ENCODE data around the gene ZHX3. TPM values are rescaled to one million over a fixed set of nuclear protein-coding genes. Genes with fewer than 3 reads are reported as not detected.

The ZHX3 gene
- total RNA-seq, 4 donors from 2014 or later, result 89.3 to 173 (median 156) TPM

DNA sequence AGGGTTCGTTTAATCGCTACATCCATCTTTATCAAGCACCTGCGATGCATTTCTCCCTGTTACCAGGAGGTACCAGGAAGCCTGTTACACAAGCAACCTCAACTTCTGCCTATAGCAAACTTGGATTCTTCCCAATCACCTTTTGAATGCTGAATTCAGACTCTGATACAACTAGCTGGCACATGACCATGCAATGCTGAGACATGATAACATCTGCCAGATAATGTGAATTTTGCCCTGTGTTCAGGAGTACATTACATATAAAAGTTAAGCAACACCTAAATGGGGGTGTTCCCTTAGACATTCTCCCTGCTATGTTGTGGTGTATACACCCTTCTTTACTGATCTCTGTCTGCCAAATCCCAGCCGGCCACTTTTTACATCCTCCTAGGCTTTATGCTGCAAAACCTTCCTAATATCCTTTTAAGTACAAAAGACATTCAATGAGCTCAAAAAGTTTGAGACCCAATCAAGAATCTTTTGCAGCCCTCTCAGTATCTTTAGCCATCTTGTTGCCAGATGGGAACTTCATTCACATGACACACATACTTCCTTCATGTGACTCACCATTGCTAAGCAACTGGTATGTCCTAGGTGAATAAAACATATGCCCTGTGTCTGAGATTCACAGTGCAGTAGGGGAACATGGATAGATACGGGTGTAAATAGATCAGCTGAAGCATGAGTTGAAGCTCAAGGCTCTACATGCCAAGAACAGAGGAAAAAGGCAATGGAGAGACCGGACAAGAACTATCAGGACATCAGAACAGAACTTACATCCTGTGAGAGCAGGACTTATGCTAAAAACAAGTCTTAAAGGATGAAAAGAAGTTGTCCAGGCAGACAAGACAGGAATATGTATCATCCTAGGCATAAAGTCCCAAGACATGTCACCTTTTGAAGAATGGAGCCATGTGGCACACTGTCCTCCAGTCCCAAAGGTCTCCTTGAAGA lies 84.3 kb downstream of the ZHX3 start:
- Histone ChIP-seq H3K36me3 (no peaks in the 10 kb centered on the region), H3K4me1 (peaks cover 52 to 66% (median 53%) of the 10 kb centered on the region in 4 donors), H3K4me3 (no peak overlapping the region), H3K9me3 (no peaks in the 10 kb centered on the region), H3K27me3 (no peaks in the 10 kb centered on the region), H3K27ac (replicated peaks in 1 of 4) (peak overlapping the region; percentile 71 to 77 (median 74))
- no peak for TF ChIP-seq POLR2A (IDR thresholded peaks at IDR 0.05; ENCODE audit: low read depth)
- TF ChIP-seq POLR2AphosphoS5 (IDR thresholded peaks at IDR 0.05), result peak in 1 of 2 donors; percentile 46
- intact Hi-C loops (cut with DNase I), result loop anchor here (2.0 to 5.0 kb wide), 3 partner anchors 56 to 104 kb away; partner anchors contain the start of gene ZHX3
- 83% methylated on average over 6 of the region's 6 CpGs for WGBS
- DNase-seq (ENCODE audit: extremely low spot score), result no peak

DNA sequence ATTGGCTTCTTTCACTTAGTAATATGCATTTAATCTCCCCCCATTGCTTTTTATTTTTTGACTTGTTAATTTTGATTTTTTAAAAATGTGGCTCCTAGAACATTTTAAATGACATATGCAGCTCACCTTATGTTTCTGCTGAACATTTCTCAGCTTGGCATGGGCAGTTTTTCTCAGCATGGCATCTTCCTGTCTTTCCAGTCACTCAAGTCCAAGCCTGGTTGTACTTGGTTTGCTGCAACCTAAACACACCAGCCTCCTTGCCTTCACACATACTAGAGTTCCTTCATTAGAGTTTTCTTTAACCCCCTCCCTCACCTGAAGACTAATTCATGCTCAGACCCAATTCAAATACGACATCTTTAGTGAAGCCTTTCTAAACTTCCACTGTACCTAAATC lies 86.4 kb downstream of the ZHX3 start:
- Histone ChIP-seq H3K27me3 (no peaks in the 10 kb centered on the region), H3K36me3 (no peaks in the 10 kb centered on the region), H3K27ac (replicated peaks in 1 of 4) (peak overlapping the region in 3 of 4 donors; percentile 71 to 75 (median 73)), H3K4me1 (peaks cover 52 to 66% (median 53%) of the 10 kb centered on the region in 4 donors), H3K9me3 (no peaks in the 10 kb centered on the region), H3K4me3 (no peak overlapping the region)
- DNase-seq (ENCODE audit: extremely low spot score), result no peak
- no peak for TF ChIP-seq POLR2AphosphoS5 (IDR thresholded peaks at IDR 0.05)
- TF ChIP-seq, protein P1, sequence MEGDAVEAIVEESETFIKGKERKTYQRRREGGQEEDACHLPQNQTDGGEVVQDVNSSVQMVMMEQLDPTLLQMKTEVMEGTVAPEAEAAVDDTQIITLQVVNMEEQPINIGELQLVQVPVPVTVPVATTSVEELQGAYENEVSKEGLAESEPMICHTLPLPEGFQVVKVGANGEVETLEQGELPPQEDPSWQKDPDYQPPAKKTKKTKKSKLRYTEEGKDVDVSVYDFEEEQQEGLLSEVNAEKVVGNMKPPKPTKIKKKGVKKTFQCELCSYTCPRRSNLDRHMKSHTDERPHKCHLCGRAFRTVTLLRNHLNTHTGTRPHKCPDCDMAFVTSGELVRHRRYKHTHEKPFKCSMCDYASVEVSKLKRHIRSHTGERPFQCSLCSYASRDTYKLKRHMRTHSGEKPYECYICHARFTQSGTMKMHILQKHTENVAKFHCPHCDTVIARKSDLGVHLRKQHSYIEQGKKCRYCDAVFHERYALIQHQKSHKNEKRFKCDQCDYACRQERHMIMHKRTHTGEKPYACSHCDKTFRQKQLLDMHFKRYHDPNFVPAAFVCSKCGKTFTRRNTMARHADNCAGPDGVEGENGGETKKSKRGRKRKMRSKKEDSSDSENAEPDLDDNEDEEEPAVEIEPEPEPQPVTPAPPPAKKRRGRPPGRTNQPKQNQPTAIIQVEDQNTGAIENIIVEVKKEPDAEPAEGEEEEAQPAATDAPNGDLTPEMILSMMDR (IDR thresholded peaks at IDR 0.05), result no peak
- no peak for TF ChIP-seq POLR2A (IDR thresholded peaks at IDR 0.05; ENCODE audit: low read depth)
- no peak for TF ChIP-seq EP300 (IDR thresholded peaks at IDR 0.05)
- WGBS, result 100% methylated on average over 1 of the region's 1 CpG
- intact Hi-C loops (cut with DNase I), result loop anchor here (5.0 kb wide), 2 partner anchors 86 to 106 kb away; partner anchors contain the start of gene ZHX3

DNA sequence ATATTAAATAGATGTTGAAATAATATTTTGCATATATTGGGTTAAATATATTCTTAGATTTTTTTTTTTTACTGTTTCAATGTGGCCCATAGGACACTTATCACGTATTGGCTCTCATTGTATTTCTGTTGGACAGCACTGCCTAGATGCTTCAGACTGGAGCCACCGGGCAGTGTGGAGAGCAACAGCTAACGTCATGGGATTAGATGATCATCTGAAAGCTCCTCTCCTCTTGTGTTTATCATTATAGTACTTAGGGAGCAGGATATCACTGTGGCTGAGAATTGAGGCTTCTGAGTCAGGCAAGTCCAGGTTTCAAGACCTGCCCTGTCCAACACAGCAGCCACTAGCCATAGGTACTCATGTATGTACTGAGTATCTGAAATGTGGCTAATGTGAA lies 87.4 kb downstream of the ZHX3 start:
- TF ChIP-seq POLR2A (IDR thresholded peaks at IDR 0.05; ENCODE audit: low read depth) (no peak), EP300 (IDR thresholded peaks at IDR 0.05) (no peak), POLR2AphosphoS5 (IDR thresholded peaks at IDR 0.05) (no peak)
- TF ChIP-seq, protein P1 (IDR thresholded peaks at IDR 0.05), result no peak
- H3K4me1 ChIP-seq, result peaks cover 51 to 62% (median 53%) of the 10 kb centered on the region in 4 donors
- H3K9me3 ChIP-seq, result no peaks in the 10 kb centered on the region
- H3K27me3 ChIP-seq, result no peaks in the 10 kb centered on the region
- 82% methylated on average over 3 of the region's 3 CpGs for WGBS
- no peaks in the 10 kb centered on the region for H3K36me3 ChIP-seq
- H3K4me3 ChIP-seq, result no peak overlapping the region
- DNase-seq (ENCODE audit: extremely low spot score), result no peak
- H3K27ac ChIP-seq (replicated peaks in 1 of 4), result peak overlapping the region in 1 of 4 donors; percentile 17
- intact Hi-C loops (cut with DNase I), result loop anchor here (5.0 kb wide), 2 partner anchors 87 to 107 kb away; partner anchors contain the start of gene ZHX3

GRCh38 chr20:41229259-41229658 lies 88.3 kb downstream of the ZHX3 start:
- Histone ChIP-seq H3K4me1 (peaks cover 43 to 56% (median 52%) of the 10 kb centered on the region in 4 donors), H3K36me3 (no peaks in the 10 kb centered on the region), H3K27ac (replicated peaks in 1 of 4) (no peak overlapping the region), H3K9me3 (no peaks in the 10 kb centered on the region), H3K27me3 (no peaks in the 10 kb centered on the region), H3K4me3 (no peak overlapping the region)
- TF ChIP-seq POLR2A (IDR thresholded peaks at IDR 0.05; ENCODE audit: low read depth) (no peak), POLR2AphosphoS5 (IDR thresholded peaks at IDR 0.05) (no peak), EP300 (IDR thresholded peaks at IDR 0.05) (no peak)
- TF ChIP-seq, protein P1 (IDR thresholded peaks at IDR 0.05), result no peak
- intact Hi-C loops (cut with DNase I), result no loop called here
- DNase-seq (ENCODE audit: extremely low spot score), result no peak

- TF ChIP-seq POLR2A (IDR thresholded peaks at IDR 0.05; ENCODE audit: low read depth), result no peak
- TF ChIP-seq POLR2AphosphoS5 (IDR thresholded peaks at IDR 0.05), result no peak
- TF ChIP-seq, protein P1 (IDR thresholded peaks at IDR 0.05), result no peak
- TF ChIP-seq EP300 (IDR thresholded peaks at IDR 0.05), result no peak
- H3K4me1 ChIP-seq, result peaks cover 39 to 56% (median 52%) of the 10 kb centered on the region in 4 donors
- intact Hi-C loops (cut with DNase I), result no loop called here
- H3K9me3 ChIP-seq, result no peaks in the 10 kb centered on the region
- no peaks in the 10 kb centered on the region for H3K36me3 ChIP-seq
- no peaks in the 10 kb centered on the region for H3K27me3 ChIP-seq
- H3K4me3 ChIP-seq, result no peak overlapping the region
- no peak overlapping the region for H3K27ac ChIP-seq (replicated peaks in 1 of 4)
- DNase-seq (ENCODE audit: extremely low spot score), result no peak
Measured at GRCh38 chr20:41228858-41229257, 88.7 kb downstream of the ZHX3 start.

Measured in esophagus muscularis mucosa (tissue), 4 donors.